GM18870 (cell line): ENCODE data around the gene GTF2A1.
"Not testable (repeated sequence)": the region's sequence is repeated elsewhere in the genome, so short reads cannot be mapped to it uniquely, and the experiment has no call there.

Experiments used
- ATAC-seq: cut with Tn5 transposase; IDR thresholded peaks from one replicate; pipeline ENCODE4 v1.9.1; 2021; ENCODE audit warnings: moderate library complexity; ENCODE audit not compliant: unreplicated experiment

GTF2A1 gene

DNA sequence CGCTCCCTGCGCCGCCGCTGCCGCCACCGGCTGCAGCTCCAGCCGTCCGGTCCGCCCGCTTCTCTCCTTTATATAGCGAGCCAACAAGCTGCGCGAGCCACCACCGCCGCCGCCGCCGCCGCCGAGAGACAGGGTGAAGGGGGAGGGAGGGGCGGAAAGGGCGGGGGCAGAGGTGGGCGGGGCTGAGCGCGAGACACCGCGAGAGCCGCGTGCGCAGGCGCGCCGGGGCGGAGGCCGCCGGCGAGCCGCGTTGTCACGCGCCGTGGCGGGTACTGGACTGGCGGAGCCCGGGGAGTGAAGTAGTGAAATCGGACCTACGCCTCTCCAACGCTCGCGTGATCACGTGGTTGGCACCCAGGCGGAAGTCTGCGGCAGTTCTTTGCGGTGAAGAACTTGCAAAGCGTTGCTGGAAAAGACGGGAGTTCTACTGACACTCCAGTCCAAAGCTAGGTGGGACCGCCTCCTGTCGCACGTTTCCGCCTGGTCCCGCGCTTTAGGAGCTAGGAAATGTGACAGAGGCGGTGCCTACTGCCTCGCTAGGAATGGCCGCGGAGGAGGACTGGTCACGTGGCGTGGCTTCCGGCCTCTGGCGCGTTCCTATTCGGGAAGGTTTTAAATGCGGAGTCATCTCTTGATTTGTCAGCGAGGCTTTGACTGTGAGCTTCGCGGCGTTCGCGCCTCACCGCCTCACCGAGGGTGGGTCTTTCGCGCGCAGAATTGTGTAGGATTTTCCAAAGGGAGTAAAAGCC is at the start of gene GTF2A1:
TSS of gene GTF2A1 (minus strand) at position 130 of the 749 bp plus-strand sequence. CDS start 441 bp downstream, outside the sequence.
- peak; percentile 72 for ATAC-seq

DNA sequence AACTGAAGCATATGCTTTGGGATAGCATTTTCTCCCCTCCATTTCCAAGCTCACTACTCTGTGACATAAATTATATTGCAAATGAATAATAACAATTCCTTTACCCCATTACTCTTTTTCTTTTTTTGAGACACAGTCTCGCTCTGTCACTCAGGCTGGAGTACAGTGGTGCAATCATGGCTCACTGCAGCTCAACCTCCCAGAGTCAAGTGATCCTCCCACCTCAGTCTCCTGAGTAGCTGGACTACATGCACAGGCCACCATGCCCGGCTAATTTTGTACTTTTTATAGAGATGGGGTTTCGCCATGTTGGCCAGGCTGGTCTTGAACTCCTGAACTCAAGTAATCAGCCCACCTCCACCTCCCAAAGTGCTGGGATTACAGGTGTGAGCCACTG is 49.2 kb upstream of the GTF2A1 start:
- no peak for ATAC-seq

DNA sequence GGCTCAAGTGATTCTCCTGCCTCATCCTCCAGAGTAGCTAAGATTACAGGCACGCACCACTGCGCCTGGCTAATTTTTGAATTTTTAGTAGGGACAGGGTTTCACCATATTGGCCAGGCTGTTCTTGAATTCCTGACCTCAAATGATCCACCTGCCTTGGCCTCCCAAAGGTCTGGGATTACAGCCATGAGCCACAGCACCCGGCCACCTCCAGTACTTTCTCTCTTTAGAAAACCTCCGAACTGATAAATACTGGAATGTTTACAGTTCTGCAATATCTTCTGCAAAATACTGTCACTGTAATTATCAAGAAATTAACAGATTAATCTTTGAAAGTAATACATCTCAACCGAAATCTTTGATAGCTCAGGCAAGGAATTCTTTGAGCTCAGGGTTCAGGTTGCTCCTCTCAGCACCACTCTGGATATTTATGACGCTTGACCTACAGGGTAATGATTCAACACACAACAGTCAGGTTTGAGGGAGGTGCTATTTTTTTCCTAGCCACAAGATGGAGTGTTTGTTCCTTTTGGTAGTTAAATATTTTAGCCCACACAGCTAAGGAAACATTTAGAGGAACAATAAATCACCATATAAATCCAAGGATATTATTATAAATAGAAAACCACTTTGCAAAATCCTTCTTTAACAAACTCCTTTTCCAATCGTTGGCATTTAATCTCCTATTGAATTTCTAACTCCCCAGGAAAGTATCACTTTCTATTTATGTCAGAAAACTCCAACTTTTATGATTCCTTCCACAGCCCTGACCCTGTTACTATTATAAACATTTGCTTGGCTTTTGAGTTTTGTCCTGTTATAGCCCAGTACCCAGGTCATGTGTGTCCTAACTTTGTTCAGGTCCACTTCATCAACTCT is 48.6 kb upstream of the GTF2A1 start:
- ATAC-seq = no peak

DNA sequence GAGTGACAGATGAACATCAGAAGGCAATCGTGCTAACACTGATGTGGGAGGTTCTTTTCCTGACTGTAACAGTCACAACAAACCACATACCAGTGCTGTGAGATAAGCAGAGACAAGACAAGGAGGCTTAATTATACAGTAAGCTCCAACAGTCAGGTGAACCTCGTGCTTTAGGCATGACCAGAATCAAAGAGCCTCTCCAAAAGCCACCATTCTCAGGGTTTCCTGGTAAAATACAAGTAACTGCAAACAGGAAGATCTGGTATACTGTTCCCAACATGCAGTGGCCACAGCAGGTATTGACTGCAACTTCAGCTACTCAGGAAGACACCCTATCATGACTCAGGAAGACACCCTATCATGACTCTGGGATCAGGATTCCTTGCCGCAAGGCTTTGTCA is 47.3 kb upstream of the GTF2A1 start:
- ATAC-seq = no peak

DNA sequence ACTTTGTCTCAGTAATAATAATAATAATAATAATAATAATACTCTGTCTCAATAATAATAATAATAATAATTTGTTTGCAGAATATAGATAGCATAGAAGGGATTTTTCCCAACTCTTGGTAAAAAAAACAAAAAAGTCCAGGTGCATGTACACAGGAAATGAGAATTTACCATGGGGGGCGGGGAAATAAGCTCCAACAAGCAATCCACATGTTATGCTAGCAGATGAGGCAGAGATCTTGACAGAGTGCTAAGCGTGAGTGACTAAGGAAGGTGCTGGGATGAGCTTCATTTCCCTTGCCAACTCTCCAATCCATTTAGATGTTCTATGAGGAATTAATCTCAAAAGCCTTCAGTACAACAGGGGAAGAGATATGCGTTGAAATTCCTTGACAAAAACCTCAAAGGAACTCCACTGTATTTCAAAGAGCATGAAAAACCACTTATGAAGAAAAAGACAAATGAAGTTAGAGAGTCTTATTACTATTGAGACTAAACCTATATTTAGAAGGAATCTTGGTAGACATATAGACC is 44.9 kb upstream of the GTF2A1 start:
- no peak for ATAC-seq

DNA sequence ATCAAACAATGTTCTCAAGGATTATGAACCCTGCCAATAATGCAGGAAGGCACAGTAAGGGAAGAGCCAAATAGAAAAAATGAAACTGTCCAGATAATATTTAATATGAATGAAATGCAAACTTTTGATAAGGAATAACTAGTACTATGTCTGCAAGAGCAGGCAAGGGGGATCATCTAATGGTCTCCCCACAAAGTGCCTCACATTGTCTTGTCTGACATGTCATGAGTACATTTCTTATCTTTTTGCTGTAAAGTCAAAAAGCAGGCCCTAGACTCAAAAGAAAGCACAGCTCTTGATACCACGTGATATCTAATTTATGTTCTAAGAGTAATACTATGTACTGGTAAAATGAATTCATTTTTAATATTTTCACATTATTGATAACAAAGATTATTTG is 43.9 kb upstream of the GTF2A1 start:
- ATAC-seq = no peak

DNA sequence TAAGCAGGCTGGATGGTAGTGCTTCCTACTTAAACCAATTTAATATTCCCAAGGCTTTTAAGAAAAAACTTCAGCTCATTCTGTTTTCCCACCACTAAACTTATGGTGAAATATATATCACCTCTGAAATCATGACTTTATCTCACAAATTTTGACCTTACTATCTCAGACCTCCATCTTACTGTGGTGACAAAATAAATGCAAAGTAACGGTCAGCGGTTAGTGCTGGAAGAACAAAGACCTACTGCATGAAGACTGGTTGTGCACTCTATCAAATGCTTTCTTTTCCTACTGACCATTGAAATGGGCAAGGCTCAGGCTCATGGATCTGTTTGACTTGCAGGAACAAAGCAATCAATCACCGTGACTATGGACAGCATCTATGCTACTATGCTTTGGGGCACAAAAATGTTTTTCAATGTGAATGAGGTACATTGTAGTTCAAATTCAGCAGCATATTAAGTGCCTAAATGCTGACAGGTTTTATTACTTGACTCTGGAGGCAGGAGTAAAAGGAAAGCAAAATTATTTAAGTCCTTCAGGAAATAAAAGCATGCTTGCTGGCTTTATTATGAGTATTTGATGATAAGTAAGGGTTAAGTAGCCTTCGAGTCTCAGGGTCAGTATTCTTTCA is 43.1 kb upstream of the GTF2A1 start:
- ATAC-seq = no peak

DNA sequence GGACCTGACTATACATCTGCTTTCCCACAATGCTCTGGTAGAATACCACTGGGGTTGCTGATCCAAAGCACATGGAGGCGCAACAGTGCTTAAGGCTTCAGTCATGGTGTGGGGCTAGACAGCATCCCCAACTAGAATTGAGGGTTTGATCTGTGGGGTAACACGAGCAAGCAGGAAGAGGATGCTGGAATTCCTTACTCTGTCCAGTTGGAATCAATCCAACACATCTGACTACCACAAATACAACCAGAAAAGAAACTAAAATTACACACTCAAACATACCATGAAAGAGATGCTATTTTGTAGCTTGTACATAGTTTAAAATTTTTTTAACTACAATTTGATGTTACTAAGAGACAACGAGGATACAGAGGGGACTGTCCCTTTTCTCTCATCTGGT is 40.4 kb upstream of the GTF2A1 start:
- no peak for ATAC-seq

DNA sequence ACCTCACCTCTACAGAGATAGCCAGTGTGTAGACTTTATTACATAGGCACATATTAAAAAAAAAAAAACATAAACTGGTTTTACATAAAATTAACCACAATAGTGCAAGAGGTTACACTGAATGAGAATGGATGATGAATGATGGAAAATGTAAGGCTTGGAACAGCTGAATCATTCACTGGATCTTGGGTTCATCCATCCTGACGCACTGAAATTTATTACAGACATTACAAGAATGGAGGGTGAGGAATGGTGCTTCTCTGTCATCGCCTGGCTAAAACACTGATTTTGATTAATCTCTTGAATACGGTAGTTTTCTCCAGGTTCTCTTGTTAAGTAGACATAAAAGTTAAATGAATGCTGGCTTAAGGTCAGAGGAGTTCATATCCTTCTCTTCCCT is 40.0 kb upstream of the GTF2A1 start:
- ATAC-seq = no peak

DNA sequence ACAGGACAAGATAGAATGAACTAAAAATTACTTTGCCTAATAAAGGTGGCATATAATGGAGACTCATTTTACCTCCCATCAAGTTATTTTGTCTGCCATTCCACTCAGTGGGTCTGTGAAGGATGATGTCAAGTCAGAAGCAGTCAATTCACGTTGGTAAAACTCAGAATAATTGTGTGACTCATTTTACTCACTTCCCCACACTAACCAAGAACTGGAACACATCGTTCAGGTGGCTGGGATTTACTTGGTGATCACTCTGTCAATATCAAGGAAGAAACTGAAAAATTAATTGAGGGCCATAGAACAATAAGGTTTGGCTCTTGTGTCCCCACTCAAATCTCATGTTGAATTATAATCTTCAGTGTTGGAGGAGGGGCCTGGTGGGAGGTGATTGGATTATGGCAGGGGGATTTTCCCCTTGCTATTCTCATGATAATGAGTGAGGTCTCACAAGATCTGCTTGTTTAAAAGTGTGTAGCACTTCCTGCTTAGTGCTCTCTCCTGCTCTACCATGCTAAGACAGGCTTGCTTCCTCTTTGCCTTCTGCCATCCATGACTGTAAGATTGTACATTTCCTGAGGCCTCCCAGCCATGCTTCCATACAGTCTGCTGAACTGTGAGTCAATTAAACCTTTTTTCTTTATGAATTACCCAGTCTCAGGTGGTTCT is 35.7 kb upstream of the GTF2A1 start:
- peak; percentile 77 for ATAC-seq

DNA sequence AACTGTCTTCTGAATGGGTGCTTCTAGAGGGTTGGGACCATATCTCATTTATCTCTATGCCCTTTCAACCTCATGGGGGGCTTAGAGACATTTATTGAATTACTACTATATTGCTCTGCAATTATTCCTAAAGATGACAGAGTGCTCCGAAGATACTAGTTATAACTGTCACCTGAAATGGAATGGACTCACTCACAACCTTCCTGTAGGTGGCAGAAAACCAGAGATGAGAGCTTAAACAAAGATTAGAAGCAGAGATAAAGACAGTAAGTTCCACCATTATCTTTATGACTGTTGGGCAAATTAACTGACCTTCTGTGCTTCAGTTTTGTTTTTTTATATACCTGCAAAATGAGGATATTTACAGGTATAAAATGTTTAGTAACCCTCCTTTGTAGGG is 31.5 kb upstream of the GTF2A1 start:
- no peak for ATAC-seq

DNA sequence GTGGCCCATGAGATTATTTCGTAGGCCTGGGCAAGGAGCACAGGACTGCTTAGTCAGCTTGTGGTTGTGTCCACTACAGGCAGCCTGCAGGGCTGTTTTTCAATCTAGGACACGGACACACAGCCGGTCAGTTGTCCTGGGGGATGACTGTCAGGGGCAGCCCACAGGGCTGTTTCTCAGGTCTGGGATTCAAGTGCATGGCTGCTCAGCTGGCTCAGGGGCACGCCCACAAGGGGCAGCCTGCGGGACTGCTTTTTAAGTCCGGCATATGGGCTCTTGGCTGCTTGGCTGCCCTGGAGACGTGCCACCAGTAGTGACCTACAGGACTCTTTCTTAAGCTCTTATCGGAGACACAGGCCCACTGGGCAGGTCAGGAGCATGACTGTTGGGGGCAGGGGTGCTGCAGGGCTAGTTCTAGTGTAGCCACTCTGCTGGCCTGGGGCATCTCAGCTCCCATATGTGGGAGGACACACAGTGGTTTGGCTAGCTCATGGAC is 26.6 kb upstream of the GTF2A1 start:
- ATAC-seq = no peak

DNA sequence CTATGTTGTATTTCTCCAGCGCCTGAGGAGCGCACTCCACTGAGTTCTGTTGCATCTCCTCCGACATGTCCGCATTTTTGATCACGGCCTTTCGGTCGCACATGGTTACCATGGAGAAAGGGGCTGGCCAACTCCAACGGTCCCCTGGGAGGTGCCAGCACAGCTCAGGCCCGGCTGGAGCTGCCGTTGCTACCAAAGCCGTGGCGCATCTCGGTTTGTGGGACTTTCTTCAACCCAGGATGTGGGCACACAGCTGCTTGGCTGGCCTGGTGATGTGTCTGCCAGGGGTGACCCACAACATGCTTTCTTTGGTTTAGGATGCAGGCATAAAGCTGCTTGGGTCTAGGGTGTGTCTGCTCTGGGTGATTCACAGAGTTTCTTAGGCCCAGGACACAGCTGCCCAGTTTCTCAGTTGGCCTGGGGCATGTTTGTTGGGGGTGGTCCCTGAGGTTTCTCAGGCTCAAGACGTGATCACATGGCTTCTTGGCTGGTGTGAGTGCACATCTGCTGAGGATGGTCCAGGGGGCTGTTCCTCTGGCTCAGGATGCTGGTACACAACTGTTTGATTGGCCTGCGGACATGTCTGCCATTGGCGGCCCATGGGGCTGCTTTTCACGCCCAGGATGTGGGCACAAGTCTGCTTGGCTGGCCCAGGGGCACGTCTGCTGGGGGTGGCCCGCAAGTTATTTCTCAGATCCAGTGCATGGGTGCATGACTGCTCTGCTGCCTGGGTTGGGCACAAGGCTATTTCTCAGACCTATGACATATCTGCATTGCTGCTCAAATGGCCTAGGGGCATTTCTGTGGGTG is 25.9 kb upstream of the GTF2A1 start:
- no peak for ATAC-seq

DNA sequence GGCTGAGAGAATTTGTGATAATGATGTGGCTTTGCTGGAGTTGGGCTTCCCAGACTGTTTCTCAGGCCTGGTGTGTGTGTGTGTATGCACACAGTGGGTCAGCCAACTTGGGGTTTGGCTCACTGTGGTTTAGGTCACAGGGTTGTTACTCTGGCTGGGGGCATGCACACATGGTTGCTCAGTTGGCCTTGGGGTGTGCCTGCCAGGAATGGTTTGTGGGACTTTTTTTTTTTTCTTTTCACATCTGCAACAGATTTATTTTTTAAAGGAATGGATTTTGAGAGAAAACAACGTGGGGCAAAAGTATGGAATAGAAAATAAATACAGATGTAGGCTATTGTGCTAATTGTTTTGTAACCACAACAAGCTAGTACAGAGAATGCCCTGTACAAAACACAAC is 25.0 kb upstream of the GTF2A1 start:
- ATAC-seq = no peak

DNA sequence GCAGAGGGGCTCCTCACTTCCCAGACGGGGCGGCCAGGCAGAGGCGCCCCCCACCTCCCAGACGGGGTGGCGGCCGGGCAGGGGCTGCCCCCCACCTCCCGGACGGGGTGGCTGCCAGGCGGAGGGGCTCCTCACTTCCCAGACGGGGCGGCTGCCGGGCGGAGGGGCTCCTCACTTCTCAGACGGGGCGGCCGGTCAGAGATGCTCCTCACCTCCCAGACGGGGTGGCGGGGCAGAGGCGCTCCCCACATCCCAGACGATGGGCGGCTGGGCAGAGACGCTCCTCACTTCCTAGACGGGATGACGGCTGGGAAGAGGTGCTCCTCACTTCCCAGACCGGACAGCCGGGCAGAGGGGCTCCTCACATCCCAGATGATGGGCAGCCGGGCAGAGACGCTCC is 23.7 kb upstream of the GTF2A1 start:
- not testable (repeated sequence) for ATAC-seq

DNA sequence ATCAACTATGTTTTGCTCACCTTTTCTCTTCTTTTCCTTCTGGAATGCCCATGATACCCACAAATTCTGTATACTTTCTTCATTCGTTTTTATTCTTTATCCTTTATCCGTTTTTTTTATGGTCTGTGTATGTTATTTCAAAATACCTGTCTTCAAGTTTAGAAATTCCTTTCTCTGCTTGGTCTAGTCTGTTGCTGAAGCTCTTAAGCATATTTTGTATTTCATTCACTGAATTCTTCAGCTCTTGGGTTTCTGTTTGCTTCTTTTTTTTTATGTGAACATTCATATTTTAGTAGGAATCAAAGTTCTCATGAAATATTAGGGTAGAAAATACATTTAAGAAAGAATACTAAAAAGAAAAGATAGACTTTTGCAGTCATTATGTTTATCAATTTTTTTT is 22.7 kb upstream of the GTF2A1 start:
- ATAC-seq = no peak

DNA sequence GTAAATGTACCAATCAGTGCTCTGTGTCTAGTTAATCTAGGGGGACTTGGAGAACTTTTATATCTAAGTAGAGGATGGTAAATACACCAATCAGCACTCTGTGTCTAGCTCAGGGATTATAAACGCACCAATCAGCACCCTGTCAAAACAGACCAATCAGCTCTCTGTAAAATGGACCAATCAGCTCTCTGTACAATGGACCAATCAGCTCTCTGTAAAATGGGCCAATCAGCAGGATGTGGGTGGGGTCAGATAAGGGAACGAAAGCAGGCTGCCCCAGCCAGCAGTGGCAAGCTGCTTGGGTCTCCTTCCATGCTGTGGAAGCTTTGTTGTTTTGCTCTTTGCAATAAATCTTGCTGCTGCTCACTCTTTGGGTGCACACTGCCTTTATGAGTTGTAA is 16.1 kb upstream of the GTF2A1 start:
- ATAC-seq = not testable (repeated sequence)

DNA sequence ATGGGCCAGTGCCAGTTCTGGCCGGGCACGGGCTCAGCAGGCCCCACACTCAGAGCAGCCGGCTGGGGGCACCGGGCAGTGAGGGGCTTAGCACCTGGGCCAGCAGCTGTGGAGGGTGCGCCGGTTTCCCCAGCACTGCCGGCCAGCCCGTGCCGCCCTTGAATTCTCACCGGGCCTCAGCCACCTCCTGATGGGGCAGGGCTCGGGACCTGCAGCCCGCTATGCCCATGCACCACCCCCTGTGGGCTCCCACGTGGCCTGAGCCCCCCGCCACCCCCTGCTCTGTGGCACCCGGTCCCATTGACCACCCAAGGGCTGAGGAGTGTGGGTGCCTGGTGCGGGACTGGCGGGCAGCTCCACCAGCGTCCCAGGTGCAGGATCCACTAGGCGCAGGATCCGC is 15.4 kb upstream of the GTF2A1 start:
- no peak for ATAC-seq

DNA sequence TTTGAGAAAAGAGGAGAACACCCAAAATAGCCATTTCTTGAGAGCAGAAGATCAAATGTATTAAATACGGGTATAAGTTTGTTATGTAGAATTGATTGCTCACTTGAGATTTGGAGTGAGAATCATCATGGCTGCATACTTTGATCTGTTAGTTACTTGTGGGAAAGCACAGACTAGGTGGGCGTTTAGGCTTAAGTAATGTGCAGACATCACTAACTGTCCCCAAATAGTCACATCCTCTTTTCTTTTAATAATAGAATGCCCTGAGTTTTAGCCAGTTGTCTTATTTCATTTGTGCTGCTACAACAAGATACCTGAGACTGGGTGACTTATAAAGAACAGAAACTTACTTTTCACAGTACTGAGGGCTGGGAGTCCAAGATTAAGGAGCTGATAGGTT is 14.3 kb upstream of the GTF2A1 start:
- ATAC-seq = no peak

DNA sequence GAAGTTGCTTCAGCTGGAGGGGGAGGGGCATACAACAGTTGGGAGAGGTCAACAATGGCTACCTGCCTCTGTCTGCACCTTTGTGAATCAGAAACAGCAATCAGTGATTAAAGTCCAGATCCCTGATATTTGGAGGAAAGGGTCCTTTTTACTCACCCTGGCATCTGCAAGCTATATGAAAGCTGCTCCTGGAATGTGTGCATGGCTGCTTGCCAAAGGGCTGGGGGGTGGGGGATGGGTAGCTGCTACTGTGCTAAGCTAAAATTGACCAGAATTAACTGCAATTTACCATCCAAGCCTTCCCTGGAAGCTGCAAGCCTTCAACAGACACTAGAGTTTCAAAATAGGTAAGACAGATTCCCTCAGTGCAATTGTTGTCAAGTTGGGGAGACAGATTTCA is 13.5 kb upstream of the GTF2A1 start:
- no peak for ATAC-seq
